Measurements from ENCODE around the gene NDST1.

GRCh38 chr5:150492621-150493020, 15.3 kb upstream of the NDST1 start:
- TF ChIP-seq E2F4 (CRISPR knock-in tag; IDR thresholded peaks at IDR 0.05; ENCODE audit: borderline replicate concordance, low read depth) (no peak), CTCF (IDR thresholded peaks at IDR 0.05) (no peak)
